ENCODE data around the gene CHRNA3. TPM values are rescaled to one million over a fixed set of nuclear protein-coding genes. Genes with fewer than 3 reads are reported as not detected.

CHRNA3 gene
- polyA plus RNA-seq, 2 of the 4 experiments (the other 2 are of a cell fraction), result 0.27 to 0.45 TPM

DNA sequence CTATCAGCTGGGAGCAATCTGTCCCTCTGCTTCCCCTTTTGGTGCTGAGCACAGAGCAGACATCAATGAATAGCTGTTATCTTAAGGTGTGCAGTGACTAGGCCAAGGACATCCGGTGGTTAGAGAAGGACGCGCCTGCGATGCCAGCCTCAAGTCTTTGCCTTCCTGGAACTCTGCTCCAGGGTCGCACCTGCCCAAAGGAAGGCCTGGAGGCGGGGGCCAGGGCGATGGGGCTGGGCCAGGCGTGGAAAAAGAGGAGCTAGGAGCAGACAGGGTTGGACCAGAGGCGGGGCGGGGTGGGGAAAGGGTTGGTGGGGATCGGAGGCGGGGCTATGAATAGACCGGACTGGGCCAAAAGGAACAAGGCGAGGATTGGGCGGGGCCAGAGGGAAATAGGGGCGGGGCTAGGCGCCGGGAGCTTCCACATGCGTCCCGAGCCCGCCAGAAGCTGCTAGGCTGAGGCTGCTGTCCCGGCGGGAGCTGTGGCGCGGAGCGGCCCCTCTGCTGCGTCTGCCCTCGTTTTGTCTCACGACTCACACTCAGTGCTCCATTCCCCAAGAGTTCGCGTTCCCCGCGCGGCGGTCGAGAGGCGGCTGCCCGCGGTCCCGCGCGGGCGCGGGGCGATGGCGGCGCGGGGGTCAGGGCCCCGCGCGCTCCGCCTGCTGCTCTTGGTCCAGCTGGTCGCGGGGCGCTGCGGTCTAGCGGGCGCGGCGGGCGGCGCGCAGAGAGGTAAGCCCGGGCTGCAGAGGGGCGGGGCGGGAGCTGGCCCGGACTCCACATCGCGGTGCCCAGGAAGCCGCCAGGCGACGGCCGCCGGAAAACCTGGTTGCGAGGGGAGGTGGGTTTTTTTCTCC is 55.5 kb downstream of the CHRNA3 start, which contains the start of gene CHRNA5 (continued):
- TF ChIP-seq, protein P1, sequence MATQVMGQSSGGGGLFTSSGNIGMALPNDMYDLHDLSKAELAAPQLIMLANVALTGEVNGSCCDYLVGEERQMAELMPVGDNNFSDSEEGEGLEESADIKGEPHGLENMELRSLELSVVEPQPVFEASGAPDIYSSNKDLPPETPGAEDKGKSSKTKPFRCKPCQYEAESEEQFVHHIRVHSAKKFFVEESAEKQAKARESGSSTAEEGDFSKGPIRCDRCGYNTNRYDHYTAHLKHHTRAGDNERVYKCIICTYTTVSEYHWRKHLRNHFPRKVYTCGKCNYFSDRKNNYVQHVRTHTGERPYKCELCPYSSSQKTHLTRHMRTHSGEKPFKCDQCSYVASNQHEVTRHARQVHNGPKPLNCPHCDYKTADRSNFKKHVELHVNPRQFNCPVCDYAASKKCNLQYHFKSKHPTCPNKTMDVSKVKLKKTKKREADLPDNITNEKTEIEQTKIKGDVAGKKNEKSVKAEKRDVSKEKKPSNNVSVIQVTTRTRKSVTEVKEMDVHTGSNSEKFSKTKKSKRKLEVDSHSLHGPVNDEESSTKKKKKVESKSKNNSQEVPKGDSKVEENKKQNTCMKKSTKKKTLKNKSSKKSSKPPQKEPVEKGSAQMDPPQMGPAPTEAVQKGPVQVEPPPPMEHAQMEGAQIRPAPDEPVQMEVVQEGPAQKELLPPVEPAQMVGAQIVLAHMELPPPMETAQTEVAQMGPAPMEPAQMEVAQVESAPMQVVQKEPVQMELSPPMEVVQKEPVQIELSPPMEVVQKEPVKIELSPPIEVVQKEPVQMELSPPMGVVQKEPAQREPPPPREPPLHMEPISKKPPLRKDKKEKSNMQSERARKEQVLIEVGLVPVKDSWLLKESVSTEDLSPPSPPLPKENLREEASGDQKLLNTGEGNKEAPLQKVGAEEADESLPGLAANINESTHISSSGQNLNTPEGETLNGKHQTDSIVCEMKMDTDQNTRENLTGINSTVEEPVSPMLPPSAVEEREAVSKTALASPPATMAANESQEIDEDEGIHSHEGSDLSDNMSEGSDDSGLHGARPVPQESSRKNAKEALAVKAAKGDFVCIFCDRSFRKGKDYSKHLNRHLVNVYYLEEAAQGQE (IDR thresholded peaks at IDR 0.05), result peak; percentile 40
- no peak for TF ChIP-seq KDM1A (IDR thresholded peaks at IDR 0.05; ENCODE audit: low read depth)
- TF ChIP-seq, protein P2, sequence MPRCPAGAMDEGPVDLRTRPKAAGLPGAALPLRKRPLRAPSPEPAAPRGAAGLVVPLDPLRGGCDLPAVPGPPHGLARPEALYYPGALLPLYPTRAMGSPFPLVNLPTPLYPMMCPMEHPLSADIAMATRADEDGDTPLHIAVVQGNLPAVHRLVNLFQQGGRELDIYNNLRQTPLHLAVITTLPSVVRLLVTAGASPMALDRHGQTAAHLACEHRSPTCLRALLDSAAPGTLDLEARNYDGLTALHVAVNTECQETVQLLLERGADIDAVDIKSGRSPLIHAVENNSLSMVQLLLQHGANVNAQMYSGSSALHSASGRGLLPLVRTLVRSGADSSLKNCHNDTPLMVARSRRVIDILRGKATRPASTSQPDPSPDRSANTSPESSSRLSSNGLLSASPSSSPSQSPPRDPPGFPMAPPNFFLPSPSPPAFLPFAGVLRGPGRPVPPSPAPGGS (IDR thresholded peaks at IDR 0.05), result peak; percentile 91
- TF ChIP-seq NPAS2 (CRISPR knock-in tag; IDR thresholded peaks at IDR 0.05; ENCODE audit: borderline replicate concordance), result 0 out of 2 replicates have a peak, but pooled peaks have one; percentile 19
- no peak for TF ChIP-seq ZFP36 (IDR thresholded peaks at IDR 0.05; ENCODE audit: borderline replicate concordance, partially characterized antibody)
- TF ChIP-seq, protein P3, sequence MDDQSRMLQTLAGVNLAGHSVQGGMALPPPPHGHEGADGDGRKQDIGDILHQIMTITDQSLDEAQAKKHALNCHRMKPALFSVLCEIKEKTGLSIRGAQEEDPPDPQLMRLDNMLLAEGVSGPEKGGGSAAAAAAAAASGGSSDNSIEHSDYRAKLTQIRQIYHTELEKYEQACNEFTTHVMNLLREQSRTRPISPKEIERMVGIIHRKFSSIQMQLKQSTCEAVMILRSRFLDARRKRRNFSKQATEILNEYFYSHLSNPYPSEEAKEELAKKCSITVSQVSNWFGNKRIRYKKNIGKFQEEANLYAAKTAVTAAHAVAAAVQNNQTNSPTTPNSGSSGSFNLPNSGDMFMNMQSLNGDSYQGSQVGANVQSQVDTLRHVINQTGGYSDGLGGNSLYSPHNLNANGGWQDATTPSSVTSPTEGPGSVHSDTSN (IDR thresholded peaks at IDR 0.05), result peak; percentile 37; the same call in 1 of the 2 replicates
- no peak for TF ChIP-seq ZNF302 (CRISPR knock-in tag; IDR thresholded peaks at IDR 0.05)
- no peak for TF ChIP-seq ESRRA (IDR thresholded peaks at IDR 0.05; ENCODE audit: borderline replicate concordance, low read length)
- TF ChIP-seq, protein P4, sequence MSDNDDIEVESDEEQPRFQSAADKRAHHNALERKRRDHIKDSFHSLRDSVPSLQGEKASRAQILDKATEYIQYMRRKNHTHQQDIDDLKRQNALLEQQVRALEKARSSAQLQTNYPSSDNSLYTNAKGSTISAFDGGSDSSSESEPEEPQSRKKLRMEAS (IDR thresholded peaks at IDR 0.05), result peak; percentile 88
- no peak for TF ChIP-seq RNF2 (IDR thresholded peaks at IDR 0.05; ENCODE audit: borderline replicate concordance, low read depth)
- TF ChIP-seq HOXB5 (CRISPR knock-in tag; IDR thresholded peaks at IDR 0.05), result no peak
- no peak for TF ChIP-seq MAFK (IDR thresholded peaks at IDR 0.05; ENCODE audit: partially characterized antibody)
- peak; percentile 74 to 94; a peak in 4 of 5 replicates for TF ChIP-seq JUN (IDR thresholded peaks at IDR 0.05)
- TF ChIP-seq MAZ (IDR thresholded peaks at IDR 0.05; ENCODE audit: borderline replicate concordance, low read depth, low read length), result no peak
- no peak for TF ChIP-seq HDAC2 (IDR thresholded peaks at IDR 0.05)
- no peak; a peak in 1 of 5 replicates for TF ChIP-seq RAD21 (conservative IDR thresholded peaks at IDR 0.05 in 1 of 2, IDR thresholded peaks at IDR 0.05 in 1 of 2)
- TF ChIP-seq MYC (IDR thresholded peaks at IDR 0.05; ENCODE audit: borderline replicate concordance, low read length), result no peak; the same call in 1 of the 2 replicates
- no peak for TF ChIP-seq KDM5A (IDR thresholded peaks at IDR 0.05)
- no peak for TF ChIP-seq POLR2AphosphoS2 (conservative IDR thresholded peaks at IDR 0.05; ENCODE audit: low read length)
- no peak for TF ChIP-seq ZC3H11A (IDR thresholded peaks at IDR 0.05)
- no peak for TF ChIP-seq CBX8 (IDR thresholded peaks at IDR 0.05)
- no peak for TF ChIP-seq PHF8 (IDR thresholded peaks at IDR 0.05; ENCODE audit: borderline replicate concordance, low read depth)
- no peak for TF ChIP-seq NR3C1 (IDR thresholded peaks at IDR 0.05)
- TF ChIP-seq ATOH8 (CRISPR knock-in tag; IDR thresholded peaks at IDR 0.05; ENCODE audit: low read depth), result no peak
- TF ChIP-seq GATA3 (IDR thresholded peaks at IDR 0.05; ENCODE audit: borderline replicate concordance), result no peak
- peak; percentile 99 for TF ChIP-seq POLR2A (IDR thresholded peaks at IDR 0.05; ENCODE audit: low read length)
- no peak for TF ChIP-seq RARB (CRISPR knock-in tag; IDR thresholded peaks at IDR 0.05)
- TF ChIP-seq TFCP2L1 (CRISPR knock-in tag; IDR thresholded peaks at IDR 0.05), result no peak
- TF ChIP-seq, protein P5, sequence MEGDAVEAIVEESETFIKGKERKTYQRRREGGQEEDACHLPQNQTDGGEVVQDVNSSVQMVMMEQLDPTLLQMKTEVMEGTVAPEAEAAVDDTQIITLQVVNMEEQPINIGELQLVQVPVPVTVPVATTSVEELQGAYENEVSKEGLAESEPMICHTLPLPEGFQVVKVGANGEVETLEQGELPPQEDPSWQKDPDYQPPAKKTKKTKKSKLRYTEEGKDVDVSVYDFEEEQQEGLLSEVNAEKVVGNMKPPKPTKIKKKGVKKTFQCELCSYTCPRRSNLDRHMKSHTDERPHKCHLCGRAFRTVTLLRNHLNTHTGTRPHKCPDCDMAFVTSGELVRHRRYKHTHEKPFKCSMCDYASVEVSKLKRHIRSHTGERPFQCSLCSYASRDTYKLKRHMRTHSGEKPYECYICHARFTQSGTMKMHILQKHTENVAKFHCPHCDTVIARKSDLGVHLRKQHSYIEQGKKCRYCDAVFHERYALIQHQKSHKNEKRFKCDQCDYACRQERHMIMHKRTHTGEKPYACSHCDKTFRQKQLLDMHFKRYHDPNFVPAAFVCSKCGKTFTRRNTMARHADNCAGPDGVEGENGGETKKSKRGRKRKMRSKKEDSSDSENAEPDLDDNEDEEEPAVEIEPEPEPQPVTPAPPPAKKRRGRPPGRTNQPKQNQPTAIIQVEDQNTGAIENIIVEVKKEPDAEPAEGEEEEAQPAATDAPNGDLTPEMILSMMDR (IDR thresholded peaks at IDR 0.05), result peak; percentile 18; the same call in 2 of the 3 replicates
- no peak for TF ChIP-seq RCOR1 (IDR thresholded peaks at IDR 0.05; ENCODE audit: low read depth, low read length)
- TF ChIP-seq CHD2 (IDR thresholded peaks at IDR 0.05; ENCODE audit: low read length, partially characterized antibody), result no peak
